HepG2 (cell line): ENCODE data around the gene USP2. TPM values are rescaled to one million over a fixed set of nuclear protein-coding genes. Genes with fewer than 3 reads are reported as not detected.

Source experiments
- AGO1 ChIP-seq: fragments of 200-400 bp; formaldehyde crosslinking; IDR thresholded peaks from 2 replicates; pipeline ENCODE4 v1.6.1; 2017; ENCODE audit warnings: mild to moderate bottlenecking, low read depth, low read length, moderate library complexity; ENCODE audit not compliant: poor library complexity, severe bottlenecking
- BHLHE40 ChIP-seq: IDR thresholded peaks from 2 replicates; pipeline ENCODE4 v1.6.1; 2011; ENCODE audit warnings: low read length, improper control_type of control experiment
- ERF ChIP-seq: IDR thresholded peaks from 2 replicates; pipeline ENCODE4 v1.6.1; 2018; ENCODE audit warnings: missing biosample characterization, missing genetic modification reagents
- GABPB1 ChIP-seq: IDR thresholded peaks from 2 replicates; pipeline ENCODE4 v1.6.1; 2016; ENCODE audit warnings: mild to moderate bottlenecking, missing genetic modification reagents, moderate library complexity, missing compliant biosample characterization
- HDAC2 ChIP-seq: sonication (generic); formaldehyde crosslinking; IDR thresholded peaks from 2 replicates; pipeline ENCODE4 v1.4.0; 2020; ENCODE audit warnings: missing genetic modification reagents
- IRF2 ChIP-seq: IDR thresholded peaks from 2 replicates; pipeline ENCODE4 v1.6.1; 2018; ENCODE audit warnings: missing genetic modification reagents, missing compliant biosample characterization
- KDM6A ChIP-seq: IDR thresholded peaks from 2 replicates; pipeline ENCODE4 v1.6.1; 2016; ENCODE audit warnings: low read depth
- MIXL1 ChIP-seq: IDR thresholded peaks from 2 replicates; pipeline ENCODE4 v1.6.1; 2016
- MTA1 ChIP-seq: sonication (generic); formaldehyde crosslinking; IDR thresholded peaks from 2 replicates; pipeline ENCODE4 v1.4.0; 2020; ENCODE audit warnings: missing genetic modification reagents, mild to moderate bottlenecking, borderline replicate concordance
- MXI1 ChIP-seq: IDR thresholded peaks from 3 replicates; pipeline ENCODE4 v1.6.1; 2012; ENCODE audit warnings: low read depth, low read length, inconsistent platforms, borderline replicate concordance
- NFYB ChIP-seq: sonication (generic); formaldehyde crosslinking; IDR thresholded peaks from 2 replicates; pipeline ENCODE4 v1.4.0; 2020; ENCODE audit warnings: missing genetic modification reagents
- NR2F2 ChIP-seq: IDR thresholded peaks from 2 replicates; pipeline ENCODE4 v1.6.1; 2012; ENCODE audit warnings: low read depth, inconsistent platforms, borderline replicate concordance
- SAP130 ChIP-seq: IDR thresholded peaks from 2 replicates; pipeline ENCODE4 v1.6.1; 2016; ENCODE audit warnings: low read depth
- ZBTB38 ChIP-seq: sonication (generic); formaldehyde crosslinking; IDR thresholded peaks from 2 replicates; pipeline ENCODE4 v1.5.1; 2020; ENCODE audit warnings: mild to moderate bottlenecking, missing genetic modification reagents
- ZNF780A ChIP-seq: sonication (generic); formaldehyde crosslinking; IDR thresholded peaks from 2 replicates; pipeline ENCODE4 v1.8.0; 2022; ENCODE audit warnings: mild to moderate bottlenecking, missing genetic modification reagents, moderate library complexity
- polyA plus RNA-seq, 8 experiments: library from polyadenylated mRNA; depleted of rRNA in 3 of 8; stranded (reverse) in 7 of 8; unstranded in 1 of 8; fragments of >200 nt; fragmentation: Illumina TruSeq in 4 of 8; extraction: Trizol in 4 of 8; gene quantifications; 2 replicates each; pipeline versions ENCODE4 v1.2.1 to v1.2.3, GENCODE V29; 2011 to 2016; ENCODE audit warnings: low read depth in 4 of 8, missing spikeins in 1 of 8, mixed read lengths in 1 of 8; ENCODE audit not compliant: insufficient read depth in 1 of 8
- total RNA-seq, 5 experiments: library from RNA; depleted of rRNA; stranded (reverse); fragments of >200 nt; fragmentation: Illumina TruSeq; extraction: Trizol; gene quantifications; 2 replicates each; pipeline ENCODE4 v1.2.3, GENCODE V29; 2016; ENCODE audit warnings: low read depth in 1 of 5
- TF ChIP-seq, protein P1 (sequence below): sonication (generic); formaldehyde crosslinking; IDR thresholded peaks from 2 replicates; pipeline ENCODE4 v1.4.0; 2020; ENCODE audit warnings: mild to moderate bottlenecking, missing genetic modification reagents
- TF ChIP-seq, protein P2 (sequence below): sonication (generic); formaldehyde crosslinking; IDR thresholded peaks from 2 replicates; pipeline ENCODE4 v1.4.0; 2020; ENCODE audit warnings: mild to moderate bottlenecking, missing genetic modification reagents
- TF ChIP-seq, protein P3 (sequence below), 2 experiments: sonication (generic) in 1 of 2; formaldehyde crosslinking in 1 of 2; IDR thresholded peaks; 2 replicates each; pipeline versions ENCODE4 v1.4.0 to v1.6.1; 2016 to 2020; ENCODE audit warnings: borderline replicate concordance in 1 of 2, low read depth in 1 of 2, mild to moderate bottlenecking in 1 of 2, missing genetic modification reagents in 1 of 2
- TF ChIP-seq, protein P4 (sequence below): sonication (generic); formaldehyde crosslinking; IDR thresholded peaks from 2 replicates; pipeline ENCODE4 v1.5.1; 2020; ENCODE audit warnings: missing genetic modification reagents, mild to moderate bottlenecking, borderline replicate concordance
- TF ChIP-seq, protein P5 (sequence below): sonication (generic); formaldehyde crosslinking; IDR thresholded peaks from 2 replicates; pipeline ENCODE4 v1.8.1; 2022; ENCODE audit warnings: mild to moderate bottlenecking, missing genetic modification reagents

USP2 gene
- total and polyA plus RNA-seq, 2 of the 13 experiments (the other 11 are each of a cell fraction or from before 2014, with no cell fraction given) = 2.5 to 6.0 TPM

DNA sequence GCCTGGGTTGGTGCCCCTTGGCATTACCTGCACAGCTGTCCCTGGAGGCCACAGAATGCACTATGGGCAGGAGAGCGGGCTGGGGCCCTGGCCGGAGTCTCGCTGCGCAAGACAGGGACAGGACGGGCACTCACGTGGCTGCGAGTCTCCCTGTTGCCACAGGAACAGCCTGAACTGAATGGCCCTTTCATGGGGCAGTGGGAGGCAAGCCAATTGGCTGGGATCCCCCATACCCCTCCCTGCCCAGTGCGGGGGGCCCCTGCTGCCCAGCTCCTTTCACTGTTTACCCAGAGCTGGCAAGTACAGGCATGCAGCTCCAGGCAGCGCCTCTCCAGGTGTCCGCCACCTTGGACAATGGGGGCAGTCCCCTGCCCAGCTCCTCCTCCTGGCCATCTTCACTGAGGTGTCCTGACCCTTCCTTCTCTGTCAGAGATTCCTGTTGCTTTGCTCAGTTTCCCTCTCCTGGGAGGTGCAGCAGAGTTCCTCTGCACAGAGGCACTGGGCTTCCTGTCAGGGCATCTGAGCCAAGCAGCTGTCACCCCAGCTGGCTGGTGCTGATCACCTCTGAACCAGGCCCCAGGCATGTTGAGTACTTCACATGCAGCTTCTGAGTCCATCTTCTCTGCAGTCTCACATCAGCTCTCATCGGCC, 5.2 kb downstream of the USP2 start (continued):
- TF ChIP-seq, protein P1, sequence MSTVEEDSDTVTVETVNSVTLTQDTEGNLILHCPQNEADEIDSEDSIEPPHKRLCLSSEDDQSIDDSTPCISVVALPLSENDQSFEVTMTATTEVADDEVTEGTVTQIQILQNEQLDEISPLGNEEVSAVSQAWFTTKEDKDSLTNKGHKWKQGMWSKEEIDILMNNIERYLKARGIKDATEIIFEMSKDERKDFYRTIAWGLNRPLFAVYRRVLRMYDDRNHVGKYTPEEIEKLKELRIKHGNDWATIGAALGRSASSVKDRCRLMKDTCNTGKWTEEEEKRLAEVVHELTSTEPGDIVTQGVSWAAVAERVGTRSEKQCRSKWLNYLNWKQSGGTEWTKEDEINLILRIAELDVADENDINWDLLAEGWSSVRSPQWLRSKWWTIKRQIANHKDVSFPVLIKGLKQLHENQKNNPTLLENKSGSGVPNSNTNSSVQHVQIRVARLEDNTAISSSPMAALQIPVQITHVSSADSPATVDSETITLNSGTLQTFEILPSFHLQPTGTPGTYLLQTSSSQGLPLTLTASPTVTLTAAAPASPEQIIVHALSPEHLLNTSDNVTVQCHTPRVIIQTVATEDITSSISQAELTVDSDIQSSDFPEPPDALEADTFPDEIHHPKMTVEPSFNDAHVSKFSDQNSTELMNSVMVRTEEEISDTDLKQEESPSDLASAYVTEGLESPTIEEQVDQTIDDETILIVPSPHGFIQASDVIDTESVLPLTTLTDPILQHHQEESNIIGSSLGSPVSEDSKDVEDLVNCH (CRISPR knock-in tag) = no peak
- peak; percentile 86 for TF ChIP-seq HDAC2 (CRISPR knock-in tag)
- peak; percentile 95 for TF ChIP-seq SAP130 (CRISPR knock-in tag)
- TF ChIP-seq GABPB1 (CRISPR knock-in tag) = peak; percentile 57
- TF ChIP-seq NR2F2 = no peak
- TF ChIP-seq, protein P2, sequence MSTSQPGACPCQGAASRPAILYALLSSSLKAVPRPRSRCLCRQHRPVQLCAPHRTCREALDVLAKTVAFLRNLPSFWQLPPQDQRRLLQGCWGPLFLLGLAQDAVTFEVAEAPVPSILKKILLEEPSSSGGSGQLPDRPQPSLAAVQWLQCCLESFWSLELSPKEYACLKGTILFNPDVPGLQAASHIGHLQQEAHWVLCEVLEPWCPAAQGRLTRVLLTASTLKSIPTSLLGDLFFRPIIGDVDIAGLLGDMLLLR (CRISPR knock-in tag) = peak; percentile 94; the same call in 1 of the 2 replicates
- no peak for TF ChIP-seq ZNF780A
- TF ChIP-seq MTA1 = peak; percentile 70; the same call in 1 of the 2 replicates
- TF ChIP-seq, protein P3, sequence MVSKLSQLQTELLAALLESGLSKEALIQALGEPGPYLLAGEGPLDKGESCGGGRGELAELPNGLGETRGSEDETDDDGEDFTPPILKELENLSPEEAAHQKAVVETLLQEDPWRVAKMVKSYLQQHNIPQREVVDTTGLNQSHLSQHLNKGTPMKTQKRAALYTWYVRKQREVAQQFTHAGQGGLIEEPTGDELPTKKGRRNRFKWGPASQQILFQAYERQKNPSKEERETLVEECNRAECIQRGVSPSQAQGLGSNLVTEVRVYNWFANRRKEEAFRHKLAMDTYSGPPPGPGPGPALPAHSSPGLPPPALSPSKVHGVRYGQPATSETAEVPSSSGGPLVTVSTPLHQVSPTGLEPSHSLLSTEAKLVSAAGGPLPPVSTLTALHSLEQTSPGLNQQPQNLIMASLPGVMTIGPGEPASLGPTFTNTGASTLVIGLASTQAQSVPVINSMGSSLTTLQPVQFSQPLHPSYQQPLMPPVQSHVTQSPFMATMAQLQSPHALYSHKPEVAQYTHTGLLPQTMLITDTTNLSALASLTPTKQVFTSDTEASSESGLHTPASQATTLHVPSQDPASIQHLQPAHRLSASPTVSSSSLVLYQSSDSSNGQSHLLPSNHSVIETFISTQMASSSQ (IDR thresholded peaks at IDR 0.05; ENCODE audit: low read depth) = no peak
- TF ChIP-seq, protein P3 (CRISPR knock-in tag; IDR thresholded peaks at IDR 0.05; ENCODE audit: borderline replicate concordance) = peak; percentile 66; the same call in 1 of the 2 replicates
- TF ChIP-seq MXI1 = peak; percentile 88; the same call in 2 of the 3 replicates
- peak; percentile 79 for TF ChIP-seq BHLHE40
- TF ChIP-seq ERF (CRISPR knock-in tag) = peak; percentile 64; the same call in 1 of the 2 replicates
- TF ChIP-seq ZBTB38 (CRISPR knock-in tag) = peak; percentile 88
- no peak for TF ChIP-seq MIXL1 (CRISPR knock-in tag)
- peak; percentile 56 for TF ChIP-seq NFYB (CRISPR knock-in tag)
- TF ChIP-seq, protein P4, sequence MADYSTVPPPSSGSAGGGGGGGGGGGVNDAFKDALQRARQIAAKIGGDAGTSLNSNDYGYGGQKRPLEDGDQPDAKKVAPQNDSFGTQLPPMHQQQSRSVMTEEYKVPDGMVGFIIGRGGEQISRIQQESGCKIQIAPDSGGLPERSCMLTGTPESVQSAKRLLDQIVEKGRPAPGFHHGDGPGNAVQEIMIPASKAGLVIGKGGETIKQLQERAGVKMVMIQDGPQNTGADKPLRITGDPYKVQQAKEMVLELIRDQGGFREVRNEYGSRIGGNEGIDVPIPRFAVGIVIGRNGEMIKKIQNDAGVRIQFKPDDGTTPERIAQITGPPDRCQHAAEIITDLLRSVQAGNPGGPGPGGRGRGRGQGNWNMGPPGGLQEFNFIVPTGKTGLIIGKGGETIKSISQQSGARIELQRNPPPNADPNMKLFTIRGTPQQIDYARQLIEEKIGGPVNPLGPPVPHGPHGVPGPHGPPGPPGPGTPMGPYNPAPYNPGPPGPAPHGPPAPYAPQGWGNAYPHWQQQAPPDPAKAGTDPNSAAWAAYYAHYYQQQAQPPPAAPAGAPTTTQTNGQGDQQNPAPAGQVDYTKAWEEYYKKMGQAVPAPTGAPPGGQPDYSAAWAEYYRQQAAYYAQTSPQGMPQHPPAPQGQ (CRISPR knock-in tag) = no peak
- peak; percentile 53; the same call in 1 of the 2 replicates for TF ChIP-seq KDM6A (CRISPR knock-in tag)
- peak; percentile 46 for TF ChIP-seq AGO1
- TF ChIP-seq, protein P5, sequence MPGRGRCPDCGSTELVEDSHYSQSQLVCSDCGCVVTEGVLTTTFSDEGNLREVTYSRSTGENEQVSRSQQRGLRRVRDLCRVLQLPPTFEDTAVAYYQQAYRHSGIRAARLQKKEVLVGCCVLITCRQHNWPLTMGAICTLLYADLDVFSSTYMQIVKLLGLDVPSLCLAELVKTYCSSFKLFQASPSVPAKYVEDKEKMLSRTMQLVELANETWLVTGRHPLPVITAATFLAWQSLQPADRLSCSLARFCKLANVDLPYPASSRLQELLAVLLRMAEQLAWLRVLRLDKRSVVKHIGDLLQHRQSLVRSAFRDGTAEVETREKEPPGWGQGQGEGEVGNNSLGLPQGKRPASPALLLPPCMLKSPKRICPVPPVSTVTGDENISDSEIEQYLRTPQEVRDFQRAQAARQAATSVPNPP (CRISPR knock-in tag) = no peak
- peak; percentile 27; the same call in 1 of the 2 replicates for TF ChIP-seq IRF2 (CRISPR knock-in tag)
